ENCODE measurements around the gene CHRND. TPM values are rescaled to one million over a fixed set of nuclear protein-coding genes. Genes with fewer than 3 reads are reported as not detected.
A peak's percentile ranks its signal among the peaks of the same experiment; 100 is the strongest.

The CHRND gene
- total RNA-seq, 1 experiment from 2014 or later: not detected

- H3K27me3 Mint-ChIP-seq (ENCODE audit: low read depth): no peaks in the 10 kb centered on the region
- H3K9me3 Mint-ChIP-seq: no peaks in the 10 kb centered on the region
- CTCF ChIA-PET: no interaction called here
- no peak overlapping the region for H3K4me3 Mint-ChIP-seq
- H3K36me3 Mint-ChIP-seq: peaks cover 25% of the 10 kb centered on the region
- TF ChIP-seq ETV6 (CRISPR knock-in tag; IDR thresholded peaks at IDR 0.05): no peak
- TF ChIP-seq MXD4 (CRISPR knock-in tag; IDR thresholded peaks at IDR 0.05; ENCODE audit: borderline replicate concordance): no peak
- TF ChIP-seq GABPB1 (CRISPR knock-in tag; IDR thresholded peaks at IDR 0.05): peak; percentile 25; the same call in 1 of the 2 replicates
- H3K4me1 Mint-ChIP-seq: no peaks in the 10 kb centered on the region
- POLR2A ChIA-PET: no interaction called here
- ATAC-seq (no peak), DNase-seq (ENCODE audit: low spot score) (no peak)
- H3K27ac Mint-ChIP-seq: no peak overlapping the region
These were observed 48.9 kb downstream of the CHRND start for GRCh38 chr2:232574674-232575403.

- no peak overlapping the region for H3K27ac Mint-ChIP-seq
- H3K27me3 Mint-ChIP-seq (ENCODE audit: low read depth): no peaks in the 10 kb centered on the region
- TF ChIP-seq ZNF121 (CRISPR knock-in tag; IDR thresholded peaks at IDR 0.05) (0 out of 2 replicates have a peak, but pooled peaks have one; percentile 21), ZBTB21 (CRISPR knock-in tag; IDR thresholded peaks at IDR 0.05; ENCODE audit: borderline replicate concordance) (no peak)
- no peaks in the 10 kb centered on the region for H3K9me3 Mint-ChIP-seq
- ChIA-PET POLR2A (no interaction called here), CTCF (no interaction called here)
- no peak for DNase-seq (ENCODE audit: low spot score)
- no peak overlapping the region for H3K4me3 Mint-ChIP-seq
- peaks cover 22% of the 10 kb centered on the region for H3K36me3 Mint-ChIP-seq
- ATAC-seq: no peak
- H3K4me1 Mint-ChIP-seq: no peaks in the 10 kb centered on the region
These were observed 49.4 kb downstream of the CHRND start for GRCh38 chr2:232575404-232575746.

DNA sequence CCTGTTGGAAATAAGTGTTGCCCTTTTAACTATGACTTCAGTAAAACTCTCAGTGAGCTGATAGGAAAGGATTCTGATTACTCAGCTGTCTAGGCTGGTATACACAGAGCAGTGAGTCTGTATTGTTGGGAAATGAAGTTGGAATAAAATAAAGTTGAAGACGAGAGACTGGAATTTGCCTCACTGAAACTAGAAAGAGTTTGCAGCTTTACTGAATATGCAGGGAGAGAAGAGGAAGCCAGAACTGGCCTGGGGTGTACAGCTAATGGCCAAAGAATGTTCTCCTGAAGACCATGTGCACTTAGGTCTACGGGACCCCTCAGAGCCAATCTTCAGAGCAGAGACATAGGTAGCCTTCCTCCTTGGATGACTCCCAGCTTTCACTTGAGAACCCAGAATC, 51.0 kb downstream of the CHRND start:
- no peak overlapping the region for H3K27ac Mint-ChIP-seq
- TF ChIP-seq E2F4 (CRISPR knock-in tag; IDR thresholded peaks at IDR 0.05; ENCODE audit: borderline replicate concordance, low read depth) (no peak), CREB1 (CRISPR knock-in tag; IDR thresholded peaks at IDR 0.05) (no peak), PRRX2 (CRISPR knock-in tag; IDR thresholded peaks at IDR 0.05) (no peak), PREB (CRISPR knock-in tag; IDR thresholded peaks at IDR 0.05; ENCODE audit: borderline replicate concordance) (no peak)
- CTCF ChIA-PET: no interaction called here
- no peaks in the 10 kb centered on the region for H3K9me3 Mint-ChIP-seq
- ATAC-seq: no peak
- peaks cover 34% of the 10 kb centered on the region for H3K36me3 Mint-ChIP-seq
- DNase-seq (ENCODE audit: low spot score): no peak
- H3K27me3 Mint-ChIP-seq (ENCODE audit: low read depth): no peaks in the 10 kb centered on the region
- no peaks in the 10 kb centered on the region for H3K4me1 Mint-ChIP-seq
- POLR2A ChIA-PET: no interaction called here
- no peak overlapping the region for H3K4me3 Mint-ChIP-seq

GRCh38 chr2:232577841-232578240, 51.9 kb downstream of the CHRND start:
- no peak for ATAC-seq
- H3K4me3 Mint-ChIP-seq: no peak overlapping the region
- TF ChIP-seq, protein P1, sequence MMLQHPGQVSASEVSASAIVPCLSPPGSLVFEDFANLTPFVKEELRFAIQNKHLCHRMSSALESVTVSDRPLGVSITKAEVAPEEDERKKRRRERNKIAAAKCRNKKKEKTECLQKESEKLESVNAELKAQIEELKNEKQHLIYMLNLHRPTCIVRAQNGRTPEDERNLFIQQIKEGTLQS (CRISPR knock-in tag; conservative IDR thresholded peaks at IDR 0.05): no peak
- no peak for TF ChIP-seq TEAD1 (CRISPR knock-in tag; IDR thresholded peaks at IDR 0.05)
- no peak for TF ChIP-seq SMAD4 (CRISPR knock-in tag; IDR thresholded peaks at IDR 0.05)
- TF ChIP-seq SMAD3 (CRISPR knock-in tag; IDR thresholded peaks at IDR 0.05; ENCODE audit: borderline replicate concordance): no peak
- no peak for TF ChIP-seq IRF1 (CRISPR knock-in tag; IDR thresholded peaks at IDR 0.05)
- no peaks in the 10 kb centered on the region for H3K27me3 Mint-ChIP-seq (ENCODE audit: low read depth)
- ChIA-PET POLR2A (no interaction called here), CTCF (interaction anchor here (1.0 to 1.3 kb wide), 2 partner anchors 9 to 16 kb away, joined by 3 read pairs; no protein-coding TSS in a partner anchor)
- H3K27ac Mint-ChIP-seq: no peak overlapping the region
- H3K9me3 Mint-ChIP-seq: no peaks in the 10 kb centered on the region
- no peaks in the 10 kb centered on the region for H3K4me1 Mint-ChIP-seq
- peaks cover 34% of the 10 kb centered on the region for H3K36me3 Mint-ChIP-seq
- no peak for DNase-seq (ENCODE audit: low spot score)
